H1 (cell line): ENCODE results near the gene SHROOM2. TPM values are rescaled to one million over a fixed set of nuclear protein-coding genes. Genes with fewer than 3 reads are reported as not detected.

Experiments used
- CTCF ChIA-PET: fragments of 300-600 bp; sonication (Branson Sonifier 250); formaldehyde crosslinking; loops from one replicate; lab custom pipeline; 2021; ENCODE audit not compliant: partially characterized antibody; lab: Charles Lee
- POLR2A ChIA-PET: fragments of 300-600 bp; sonication (Branson Sonifier 250); formaldehyde crosslinking; loops from one replicate; lab custom pipeline; 2021; ENCODE audit warnings: inconsistent platforms; ENCODE audit not compliant: partially characterized antibody; lab: Charles Lee
- DNase-seq, 2 experiments: peaks; one replicate each; pipeline versions ENCODE4 v3.0.0 to v3.0.0-alpha.2; 2010 to 2022; ENCODE audit warnings: low spot score in 2 of 2, low read depth in 1 of 2, mixed read lengths in 1 of 2
- FAIRE-seq: peaks from 2 replicates; lab custom pipeline; 2011; peaks lifted over from hg19 to GRCh38; lab: Jason Lieb, UNC
- H2AFZ ChIP-seq: 2 replicates; pipeline ENCODE4 v1.8.1; 2012; ENCODE audit warnings: low read length, inconsistent platforms
- H2AK5ac ChIP-seq: 2 replicates; pipeline ENCODE4 v1.6.1; 2013; ENCODE audit warnings: low read depth, low read length
- H2BK120ac ChIP-seq: replicated peaks from 2 replicates; pipeline ENCODE3; 2013; ENCODE audit warnings: low read depth, low read length, inconsistent platforms
- H2BK12ac ChIP-seq: 2 replicates; pipeline ENCODE4 v1.6.1; 2013; ENCODE audit warnings: low read depth, low read length
- H2BK15ac ChIP-seq: 2 replicates; pipeline ENCODE4 v1.6.1; 2013; ENCODE audit warnings: low read length
- H2BK20ac ChIP-seq: 2 replicates; pipeline ENCODE4 v1.6.1; 2013; ENCODE audit warnings: low read length
- H2BK5ac ChIP-seq: 2 replicates; pipeline ENCODE4 v1.6.1; 2013; ENCODE audit warnings: low read depth, low read length
- H3K14ac ChIP-seq: 2 replicates; pipeline ENCODE4 v1.6.1; 2013; ENCODE audit warnings: inconsistent platforms; ENCODE audit not compliant: insufficient read length
- H3K18ac ChIP-seq: 2 replicates; pipeline ENCODE4 v1.6.1; 2013; ENCODE audit warnings: low read length; ENCODE audit errors: extremely low read depth
- H3K23ac ChIP-seq: 2 replicates; pipeline ENCODE4 v1.6.1; 2013; ENCODE audit warnings: inconsistent platforms; ENCODE audit not compliant: insufficient read length
- H3K23me2 ChIP-seq: 2 replicates; pipeline ENCODE4 v1.6.1; 2013; ENCODE audit warnings: low read depth, low read length
- H3K27ac ChIP-seq: 2 replicates; pipeline ENCODE4 v1.6.1; 2011; ENCODE audit warnings: low read depth, low read length, inconsistent platforms
- H3K27me3 ChIP-seq, 4 experiments: replicated peaks in 1 of 4; 1 replicate in 1 of 4; 2 replicates in 3 of 4; pipeline versions ENCODE4 v1.6.1 to v1.8.1; 2011 to 2013; ENCODE audit warnings: low read length in 3 of 4, mild to moderate bottlenecking in 3 of 4, inconsistent platforms in 2 of 4, mixed read lengths in 2 of 4, moderate library complexity in 1 of 4; ENCODE audit not compliant: control insufficient read depth in 3 of 4, insufficient read depth in 3 of 4; ENCODE audit errors: extremely low read depth in 1 of 4
- H3K36me3 ChIP-seq, 4 experiments: 2 replicates each; pipeline versions ENCODE4 v1.6.1 to v1.8.1; 2011 to 2013; ENCODE audit warnings: mild to moderate bottlenecking in 4 of 4, low read length in 3 of 4, moderate library complexity in 2 of 4, control low read depth in 1 of 4, inconsistent platforms in 1 of 4; ENCODE audit not compliant: insufficient read depth in 4 of 4, control insufficient read depth in 2 of 4
- H3K4ac ChIP-seq: replicated peaks from 2 replicates; pipeline ENCODE3; 2013; ENCODE audit warnings: low read length, low read depth, mixed read lengths, inconsistent platforms; ENCODE audit not compliant: insufficient read length
- H3K4me1 ChIP-seq, 4 experiments: replicated peaks in 1 of 4; 1 replicate in 1 of 4; 2 replicates in 3 of 4; pipeline versions ENCODE4 v1.6.1 to v1.8.1; 2011 to 2013; ENCODE audit warnings: low read length in 3 of 4, inconsistent platforms in 2 of 4, mixed read lengths in 1 of 4; ENCODE audit not compliant: insufficient read depth in 4 of 4, control insufficient read depth in 3 of 4
- H3K4me2 ChIP-seq, 2 experiments: 2 replicates each; pipeline versions ENCODE4 v1.6.1 to v1.8.1; 2011 to 2013; ENCODE audit warnings: low read depth in 2 of 2, low read length in 2 of 2, control low read depth in 1 of 2, inconsistent platforms in 1 of 2, mild to moderate bottlenecking in 1 of 2; ENCODE audit not compliant: insufficient read depth in 1 of 2
- H3K4me3 ChIP-seq, 4 experiments: fragments of 200-600, 300-600 bp in 1 of 4; sonication (generic), shearing (Covaris generic), sonication (Bioruptor Twin) in 1 of 4; 2 replicates each; pipeline versions ENCODE4 v1.5.1 to v1.8.1; 2011 to 2016; ENCODE audit warnings: low read length in 4 of 4, low read depth in 3 of 4, control low read depth in 2 of 4, inconsistent platforms in 2 of 4, mild to moderate bottlenecking in 2 of 4, mixed read lengths in 1 of 4, moderate library complexity in 1 of 4; ENCODE audit not compliant: insufficient read depth in 2 of 4; ENCODE audit errors: extremely low read depth in 1 of 4
- H3K56ac ChIP-seq: replicated peaks from 2 replicates; pipeline ENCODE3; 2013; ENCODE audit warnings: low read depth, mild to moderate bottlenecking, mixed read lengths, low read length, inconsistent platforms; ENCODE audit not compliant: insufficient read length
- H3K79me1 ChIP-seq: 2 replicates; pipeline ENCODE4 v1.6.1; 2013; ENCODE audit warnings: low read depth, low read length, control low read depth
- H3K79me2 ChIP-seq, 2 experiments: 2 replicates each; pipeline versions ENCODE4 v1.6.1 to v1.8.1; 2012 to 2013; ENCODE audit warnings: low read length in 2 of 2, mild to moderate bottlenecking in 2 of 2, inconsistent platforms in 1 of 2; ENCODE audit not compliant: insufficient read depth in 2 of 2, control insufficient read depth in 1 of 2
- H3K9ac ChIP-seq, 4 experiments: replicated peaks in 1 of 4; 1 replicate in 1 of 4; 2 replicates in 3 of 4; pipeline versions ENCODE4 v1.6.1 to v1.8.1; 2011 to 2013; ENCODE audit warnings: low read depth in 3 of 4, low read length in 3 of 4, control low read depth in 2 of 4, mild to moderate bottlenecking in 2 of 4, moderate library complexity in 2 of 4, inconsistent platforms in 1 of 4; ENCODE audit errors: extremely low read depth in 1 of 4
- H3K9me3 ChIP-seq, 2 experiments: 2 replicates each; pipeline versions ENCODE4 v1.6.1 to v1.8.1; 2012 to 2013; ENCODE audit warnings: mild to moderate bottlenecking in 2 of 2, moderate library complexity in 2 of 2, control low read depth in 1 of 2, inconsistent platforms in 1 of 2, low read depth in 1 of 2, low read length in 1 of 2, mixed read lengths in 1 of 2; ENCODE audit not compliant: insufficient read depth in 2 of 2
- H4K20me1 ChIP-seq, 2 experiments: replicated peaks in 1 of 2; 2 replicates each; pipeline versions ENCODE3 to v1.8.1; 2011 to 2013; ENCODE audit warnings: inconsistent platforms in 2 of 2, low read length in 2 of 2, mild to moderate bottlenecking in 1 of 2; ENCODE audit not compliant: insufficient read depth in 2 of 2, control insufficient read depth in 1 of 2
- H4K5ac ChIP-seq: 2 replicates; pipeline ENCODE4 v1.6.1; 2013; ENCODE audit warnings: low read length, low read depth, mixed read lengths, inconsistent platforms; ENCODE audit not compliant: insufficient read length
- H4K8ac ChIP-seq: 2 replicates; pipeline ENCODE4 v1.8.0; 2013; ENCODE audit warnings: mild to moderate bottlenecking, moderate library complexity, low read length, inconsistent platforms; ENCODE audit not compliant: insufficient read depth; ENCODE audit errors: extremely low read depth
- H4K91ac ChIP-seq: replicated peaks from 2 replicates; pipeline ENCODE3; 2013; ENCODE audit warnings: low read length, mixed read lengths, inconsistent platforms; ENCODE audit not compliant: insufficient read length
- CBX5 ChIP-seq: fragments of 300-800, 300-1000 bp; sonication (generic); IDR thresholded peaks from 2 replicates; pipeline ENCODE4 v1.7.1; 2016; ENCODE audit warnings: antibody characterized with exemption, low read length, low read depth
- WGBS, 2 experiments: shearing (Covaris generic) in 1 of 2; methylation state at CpG; one replicate each; pipeline versions ENCODE4 v1.1.6 to v1.1.7; 2013 to 2015; ENCODE audit warnings: low lambda C conversion rate in 2 of 2, mixed read lengths in 2 of 2, inconsistent platforms in 1 of 2, low coverage in 1 of 2, missing lambda C conversion rate in 1 of 2; ENCODE audit not compliant: insufficient replicate concordance in 2 of 2, insufficient coverage in 1 of 2, insufficient read length in 1 of 2; ENCODE audit errors: extremely low coverage in 1 of 2, missing lambda C conversion rate in 1 of 2; 5-methylcytosine and 5-hydroxymethylcytosine counted together
- polyA plus RNA-seq, 7 experiments: library from polyadenylated mRNA; depleted of rRNA in 3 of 7; stranded (reverse) in 5 of 7; unstranded in 2 of 7; fragments of >200 nt in 5 of 7; fragments of 200-250 nt in 2 of 7; gene quantifications; 1 replicate in 5 of 7; 2 replicates in 1 of 7; 4 replicates in 1 of 7; pipeline versions ENCODE4 v1.2.1 to v1.2.3, GENCODE V29; 2011 to 2013; ENCODE audit warnings: missing spikeins in 2 of 7, mixed read lengths in 2 of 7
- total RNA-seq: library from RNA; stranded (reverse); fragmentation: NEBNext Ultra II Directional; extraction: Animal tissue kit (Norgen Biotek cat#: 25700); gene quantifications from 2 replicates; pipeline ENCODE4 v1.2.1, GENCODE V29; 2021

SHROOM2 gene
- total and polyA plus RNA-seq, 2 of the 8 experiments (the other 6 are each of a cell fraction or from before 2014, with no cell fraction given), result 3.4 to 14.2 TPM

DNA sequence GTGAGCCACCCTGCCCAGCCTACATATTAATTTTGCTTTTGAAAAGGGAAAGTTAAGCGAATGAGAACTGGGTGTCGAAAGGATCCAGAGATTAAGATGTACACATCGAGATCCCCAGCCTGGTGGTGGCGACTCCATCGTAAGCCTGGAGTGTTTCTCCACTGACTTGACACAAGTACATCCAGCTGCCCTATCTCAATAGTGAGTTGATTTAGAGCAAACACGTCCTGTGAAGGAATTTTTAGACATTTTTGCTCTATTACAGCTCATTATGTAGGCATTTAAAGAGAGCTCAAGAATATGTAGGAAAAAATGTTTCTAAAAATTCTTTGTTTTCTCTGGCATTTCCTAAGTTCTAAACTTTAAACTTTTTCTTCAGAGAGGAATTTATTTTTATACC lies 169.3 kb downstream of the SHROOM2 start:
- Histone ChIP-seq H3K79me1 (no peaks in the 10 kb centered on the region), H2BK20ac (no peak overlapping the region), H3K27me3 (no peaks in the 10 kb centered on the region), H3K4me2 (no peak overlapping the region), H4K8ac (no peak overlapping the region), H2BK12ac (no peak overlapping the region), H3K4me1 (no peaks in the 10 kb centered on the region), H3K18ac (no peak overlapping the region), H2BK5ac (no peak overlapping the region), H4K91ac (no peak overlapping the region), H2AK5ac (no peak overlapping the region), H3K23me2 (no peaks in the 10 kb centered on the region), H3K9ac (no peak overlapping the region), H3K27ac (no peak overlapping the region), H2AFZ (no peak overlapping the region), H3K36me3 (no peaks in the 10 kb centered on the region), H4K5ac (no peak overlapping the region), H3K4ac (no peak overlapping the region), H3K79me2 (no peaks in the 10 kb centered on the region), H3K23ac (no peak overlapping the region), H2BK15ac (no peak overlapping the region), H3K56ac (no peak overlapping the region), H3K9me3 (peaks cover 5 to 9% of the 10 kb centered on the region in 2 experiments; a peak in 2 of 4 replicates), H4K20me1 (no peaks in the 10 kb centered on the region), H3K4me3 (no peak overlapping the region), H3K14ac (no peak overlapping the region), H2BK120ac (no peak overlapping the region)
- WGBS, 2 experiments, result 96% methylated on average over 6 of the region's 6 CpGs; no CpG with 5 or more reads in 1 of the 2 experiments
- CTCF ChIA-PET, result interaction anchor here (3.3 kb wide), 1 partner anchor 163 kb away, joined by 13 read pairs; no protein-coding TSS in a partner anchor
- no peak for TF ChIP-seq CBX5
- no peak for FAIRE-seq
- DNase-seq, result no peak
- POLR2A ChIA-PET, result no interaction called here
